CD4-positive, alpha-beta T cell (primary cell): Measurements from ENCODE around the gene GSS. TPM values are rescaled to one million over a fixed set of nuclear protein-coding genes. Genes with fewer than 3 reads are reported as not detected.

Experiments
- ATAC-seq: fragments of 200-7000 bp; cut with Tn5 transposase; one replicate; pipeline ENCODE4 v1.10.0; 2022; ENCODE audit warnings: mild to moderate bottlenecking; ENCODE audit not compliant: poor library complexity
- CTCF ChIA-PET: fragments of 350-600 bp; sonication (Branson Sonifier 250); formaldehyde crosslinking; loops from one replicate; lab custom pipeline; 2021; ENCODE audit warnings: antibody characterized with exemption, inconsistent platforms; lab: Charles Lee
- POLR2A ChIA-PET: fragments of 350-600 bp; sonication (Branson Sonifier 250); formaldehyde crosslinking; loops from one replicate; lab custom pipeline; 2021; ENCODE audit warnings: antibody characterized with exemption, inconsistent platforms; lab: Charles Lee
- DNase-seq, 14 experiments: peaks; one replicate each; pipeline ENCODE4 v3.0.0-alpha.2; 2013 to 2020; ENCODE audit warnings: mixed read lengths in 2 of 14
- H3K27ac ChIP-seq, 2 donors: one replicate each; pipeline versions ENCODE4 v1.5.1 to v1.7.0; 2013; ENCODE audit warnings: low read length in 2 of 2, low read depth in 1 of 2, mild to moderate bottlenecking in 1 of 2
- H3K27me3 ChIP-seq, 2 experiments: 1 replicate in 1 of 2; 2 replicates in 1 of 2; pipeline versions ENCODE4 v1.6.1 to v1.7.0; 2013; ENCODE audit warnings: low read length in 2 of 2, control low read depth in 1 of 2, mild to moderate bottlenecking in 1 of 2, moderate library complexity in 1 of 2; ENCODE audit not compliant: insufficient read depth in 2 of 2, control insufficient read depth in 1 of 2
- H3K36me3 ChIP-seq: one replicate; pipeline ENCODE4 v1.6.1; 2013; ENCODE audit warnings: low read length, control low read depth; ENCODE audit not compliant: insufficient read depth
- H3K4me1 ChIP-seq: one replicate; pipeline ENCODE4 v1.6.1; 2013; ENCODE audit warnings: low read length, control low read depth; ENCODE audit not compliant: insufficient read depth
- H3K4me3 ChIP-seq: one replicate; pipeline ENCODE4 v1.5.1; 2013; ENCODE audit warnings: mild to moderate bottlenecking, low read length, moderate library complexity
- H3K9me3 ChIP-seq, 2 experiments: 1 replicate in 1 of 2; 2 replicates in 1 of 2; pipeline versions ENCODE4 v1.6.1 to v1.7.0; 2013; ENCODE audit warnings: low read length in 2 of 2, mild to moderate bottlenecking in 2 of 2, control low read depth in 1 of 2, moderate library complexity in 1 of 2; ENCODE audit not compliant: control insufficient read depth in 1 of 2, insufficient read depth in 1 of 2
- H3K27ac Mint-ChIP-seq: one replicate; pipeline ENCODE4 v1.8.0; 2020; ENCODE audit warnings: mixed read lengths
- H3K27me3 Mint-ChIP-seq: one replicate; pipeline ENCODE4 v1.8.0; 2021; ENCODE audit warnings: mixed read lengths
- H3K36me3 Mint-ChIP-seq: one replicate; pipeline ENCODE4 v1.8.0; 2021; ENCODE audit warnings: low read depth, mixed read lengths
- H3K4me1 Mint-ChIP-seq: one replicate; pipeline ENCODE4 v1.8.0; 2021; ENCODE audit warnings: low read depth, mixed read lengths
- H3K4me3 Mint-ChIP-seq: one replicate; pipeline ENCODE4 v1.8.0; 2020; ENCODE audit warnings: mild to moderate bottlenecking, mixed read lengths
- H3K9me3 Mint-ChIP-seq: one replicate; pipeline ENCODE4 v1.8.0; 2020; ENCODE audit warnings: mixed read lengths
- CTCF ChIP-seq: fragments of 200-600 bp; IDR thresholded peaks from one replicate; pipeline ENCODE4 v1.8.0; 2022; ENCODE audit warnings: antibody characterized with exemption, mild to moderate bottlenecking
- intact Hi-C, 2 experiments: fragments of 100-400 bp; cut with DNase I in 1 of 2; cut with micrococcal nuclease in 1 of 2; formaldehyde crosslinking; loops; one replicate each; pipeline versions ENCODE4 v1.15.1 to v1.9.0; 2023 to 2025; cut with DNase I, micrococcal nuclease
- total RNA-seq, 174 experiments: library from RNA in 2 of 174; stranded (reverse) in 2 of 174; gene quantifications; one replicate each; pipeline ENCODE4 v1.2.3 and lab custom pipeline; 2021 to 2026

Gene GSS
- total RNA-seq, 2 experiments from 2014 or later: 24.3 to 24.7 TPM

- no peaks in the 10 kb centered on the region for H3K9me3 ChIP-seq
- Mint-ChIP-seq H3K27ac (no peak overlapping the region), H3K27me3 (no peaks in the 10 kb centered on the region), H3K9me3 (no peaks in the 10 kb centered on the region), H3K36me3 (no peaks in the 10 kb centered on the region), H3K4me3 (no peak overlapping the region), H3K4me1 (no peaks in the 10 kb centered on the region)
- H3K4me3 ChIP-seq: no peak overlapping the region
- no peaks in the 10 kb centered on the region for H3K27me3 ChIP-seq
- TF ChIP-seq CTCF: no peak
- POLR2A ChIA-PET: no interaction called here
- no peaks in the 10 kb centered on the region for H3K4me1 ChIP-seq
- intact Hi-C loops: no loop called here
- no peak overlapping the region for H3K27ac ChIP-seq
- no peaks in the 10 kb centered on the region for H3K36me3 ChIP-seq
- CTCF ChIA-PET: no interaction called here
- no peak for ATAC-seq
- no peak for DNase-seq
Measured at GRCh38 chr20:34970193-34970840, 14.7 kb upstream of the GSS start.

GRCh38 chr20:34968042-34968775 lies 12.6 kb upstream of the GSS start:
- Histone ChIP-seq H3K27me3 (no peaks in the 10 kb centered on the region), H3K4me1 (no peaks in the 10 kb centered on the region), H3K9me3 (no peaks in the 10 kb centered on the region), H3K4me3 (no peak overlapping the region), H3K36me3 (no peaks in the 10 kb centered on the region), H3K27ac (no peak overlapping the region)
- ATAC-seq (no peak), DNase-seq (no peak)
- H3K9me3 Mint-ChIP-seq: no peaks in the 10 kb centered on the region
- H3K4me1 Mint-ChIP-seq: no peaks in the 10 kb centered on the region
- no peak overlapping the region for H3K4me3 Mint-ChIP-seq
- H3K27me3 Mint-ChIP-seq: no peaks in the 10 kb centered on the region
- ChIA-PET POLR2A (interaction anchor here (0.7 kb wide), 1 partner anchor 92 kb away, joined by 4 read pairs; the partner anchor contains the start of gene ACSS2), CTCF (no interaction called here)
- no peak overlapping the region for H3K27ac Mint-ChIP-seq
- H3K36me3 Mint-ChIP-seq: no peaks in the 10 kb centered on the region
- intact Hi-C loops: no loop called here
- no peak for TF ChIP-seq CTCF

- H3K27ac Mint-ChIP-seq: no peak overlapping the region
- intact Hi-C loops: no loop called here
- Histone ChIP-seq H3K9me3 (no peaks in the 10 kb centered on the region), H3K27ac (no peak overlapping the region), H3K4me3 (no peak overlapping the region), H3K27me3 (no peaks in the 10 kb centered on the region), H3K36me3 (no peaks in the 10 kb centered on the region), H3K4me1 (no peaks in the 10 kb centered on the region)
- H3K4me1 Mint-ChIP-seq: no peaks in the 10 kb centered on the region
- CTCF ChIA-PET: interaction anchor here (1.2 kb wide), 1 partner anchor 27 kb away, joined by 3 read pairs; no protein-coding TSS in a partner anchor
- no peaks in the 10 kb centered on the region for H3K36me3 Mint-ChIP-seq
- no peaks in the 10 kb centered on the region for H3K27me3 Mint-ChIP-seq
- DNase-seq (no peak), ATAC-seq (no peak)
- H3K4me3 Mint-ChIP-seq: no peak overlapping the region
- TF ChIP-seq CTCF: no peak
- POLR2A ChIA-PET: interaction anchor here (0.7 kb wide), 1 partner anchor 91 kb away, joined by 4 read pairs; the partner anchor contains the start of gene ACSS2
- H3K9me3 Mint-ChIP-seq: no peaks in the 10 kb centered on the region
Measured at GRCh38 chr20:34967421-34967820, 11.8 kb upstream of the GSS start.
